Stimulated activated CD8-positive, alpha-beta memory T cell treated with anti-CD3 and anti-CD28 coated beads, Interleukin-4, amount 100 ng/mL, for 24 hours (primary cell): ENCODE measurements around the gene ALG8.

Source experiments
- DNase-seq: peaks from one replicate; pipeline ENCODE4 v3.0.0-alpha.2; 2020; ENCODE audit warnings: low read depth

ALG8 gene

GRCh38 chr11:78158987-78159652 is 19.7 kb upstream of the ALG8 start:
- DNase-seq: no peak

DNA sequence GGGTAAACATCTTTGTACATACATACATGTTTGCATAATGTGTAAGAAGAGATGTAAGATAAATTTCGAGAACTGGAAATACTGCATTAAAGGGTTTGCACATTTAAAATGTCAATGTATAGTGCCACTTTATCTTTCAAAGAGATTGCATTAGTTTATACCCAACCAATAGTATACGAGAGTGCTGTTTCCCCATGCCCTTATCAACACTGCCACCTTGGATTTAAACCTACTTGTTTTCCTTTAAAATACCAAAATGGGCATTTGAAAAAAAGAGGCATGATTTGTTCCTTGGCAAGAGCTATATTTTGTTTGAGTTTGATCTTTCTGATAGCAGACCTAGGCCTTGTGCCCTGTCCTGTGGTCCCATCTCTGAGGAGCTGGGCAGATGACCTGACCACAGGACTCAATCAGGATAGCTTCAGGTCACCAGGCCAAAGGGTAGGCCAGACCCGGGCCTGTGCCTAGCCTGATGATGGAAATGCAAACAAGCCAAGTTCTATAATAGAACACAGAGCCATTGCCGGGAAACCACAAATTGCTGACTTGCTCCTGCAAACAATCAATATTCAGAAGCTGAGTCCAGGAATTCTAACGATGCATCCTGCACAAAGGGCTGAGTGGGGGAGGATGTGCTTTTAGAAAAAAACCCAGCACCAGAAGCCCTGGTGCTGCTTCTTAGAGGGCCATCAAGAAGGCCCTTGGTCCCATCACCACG is 16.9 kb upstream of the ALG8 start:
- no peak for DNase-seq

- DNase-seq: no peak
Measured at GRCh38 chr11:78151804-78152203, 12.4 kb upstream of the ALG8 start.

GRCh38 chr11:78150754-78151153 is 11.3 kb upstream of the ALG8 start:
- DNase-seq: no peak

DNA sequence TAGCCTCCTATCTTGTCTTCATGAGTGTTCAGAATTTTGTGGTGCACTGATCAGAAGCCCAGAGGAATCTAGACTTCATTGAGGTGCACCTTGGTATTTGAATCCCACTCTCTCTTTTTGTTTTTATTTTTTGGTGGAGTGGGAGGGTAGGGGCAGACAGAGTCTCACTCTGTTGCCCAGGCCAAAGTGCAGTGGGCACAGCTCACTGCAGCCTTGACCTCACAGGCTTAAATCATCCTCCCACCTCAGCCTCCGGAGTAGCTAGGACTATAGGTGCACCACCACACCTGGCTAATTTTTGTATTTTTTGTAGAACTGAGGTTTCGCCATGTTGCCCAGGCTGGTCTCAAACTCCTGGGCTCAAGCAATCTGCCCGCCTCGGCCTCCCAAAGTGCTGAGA is 10.9 kb upstream of the ALG8 start:
- DNase-seq: no peak

- DNase-seq: no peak
Measured at GRCh38 chr11:78149646-78150045, 10.2 kb upstream of the ALG8 start.

GRCh38 chr11:78147807-78148206 is 8.4 kb upstream of the ALG8 start:
- DNase-seq: no peak

- DNase-seq: no peak
Measured at GRCh38 chr11:78145511-78146025, 6.1 kb upstream of the ALG8 start.

GRCh38 chr11:78140392-78141077 is 1.1 kb upstream of the ALG8 start:
- no peak for DNase-seq

DNA sequence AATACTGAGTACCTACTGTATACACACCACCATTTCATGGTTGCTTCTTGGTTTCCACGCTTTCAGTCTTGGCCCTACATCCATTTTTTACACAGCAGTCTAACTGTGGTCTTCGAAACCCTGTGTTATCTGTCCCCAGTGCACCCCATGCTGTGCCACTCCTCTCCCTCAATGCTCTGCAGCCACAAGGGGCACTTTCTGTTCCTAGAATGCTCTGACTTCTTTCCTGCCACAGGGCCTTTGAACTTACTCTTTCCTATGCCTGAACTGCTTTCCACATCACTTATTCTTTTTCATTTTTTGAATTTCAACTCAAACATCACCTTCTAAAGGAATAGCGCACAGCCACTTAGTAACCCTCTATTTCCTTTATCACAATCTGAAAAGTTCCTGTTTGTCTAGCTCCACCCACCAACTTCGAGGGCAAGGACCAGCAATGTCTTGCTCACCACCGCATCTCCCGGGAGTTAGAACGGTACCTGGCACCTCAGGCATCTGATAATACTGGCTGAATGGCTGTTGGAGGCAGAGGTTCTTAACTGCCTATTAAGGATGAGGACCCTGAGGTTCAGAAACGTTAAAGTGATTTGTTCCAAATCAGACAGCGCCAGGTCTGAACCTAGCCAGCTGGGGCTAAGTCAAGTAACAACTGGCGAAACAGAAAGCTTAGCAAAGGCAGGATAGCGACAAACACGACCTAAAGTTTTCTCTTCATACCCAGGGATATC is 568 bp downstream of the ALG8 start:
- peak; percentile 13 for DNase-seq

GRCh38 chr11:78138291-78138690 is 1.1 kb downstream of the ALG8 start:
- DNase-seq: no peak

- DNase-seq: no peak
Measured at GRCh38 chr11:78132475-78132874, 7.0 kb downstream of the ALG8 start.

GRCh38 chr11:78131956-78132355 is 7.5 kb downstream of the ALG8 start:
- DNase-seq: no peak

DNA sequence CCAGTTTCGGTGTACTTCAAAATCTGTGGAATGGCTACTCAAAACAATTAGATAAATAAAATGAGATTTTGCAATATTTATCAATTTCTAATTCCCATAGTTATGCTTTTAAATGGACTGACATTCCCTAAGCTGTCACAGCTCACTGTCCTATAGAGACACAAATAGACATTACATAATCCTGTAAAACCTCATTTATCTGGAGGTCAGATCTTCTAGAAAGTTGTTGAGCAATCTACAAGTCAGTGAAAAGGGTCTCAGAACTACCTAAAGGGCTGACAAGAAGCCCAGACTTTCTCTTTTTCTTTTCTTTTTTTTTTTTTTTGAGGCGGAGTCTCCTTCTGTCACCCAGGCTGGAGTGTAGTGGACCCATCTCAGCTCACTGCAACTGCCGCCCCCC is 12.0 kb downstream of the ALG8 start:
- no peak for DNase-seq

- no peak for DNase-seq
Measured at GRCh38 chr11:78112582-78113275, 26.7 kb downstream of the ALG8 start.

GRCh38 chr11:78111298-78111697 is 28.1 kb downstream of the ALG8 start:
- DNase-seq: no peak

GRCh38 chr11:78110830-78111229 is 28.6 kb downstream of the ALG8 start:
- no peak for DNase-seq

DNA sequence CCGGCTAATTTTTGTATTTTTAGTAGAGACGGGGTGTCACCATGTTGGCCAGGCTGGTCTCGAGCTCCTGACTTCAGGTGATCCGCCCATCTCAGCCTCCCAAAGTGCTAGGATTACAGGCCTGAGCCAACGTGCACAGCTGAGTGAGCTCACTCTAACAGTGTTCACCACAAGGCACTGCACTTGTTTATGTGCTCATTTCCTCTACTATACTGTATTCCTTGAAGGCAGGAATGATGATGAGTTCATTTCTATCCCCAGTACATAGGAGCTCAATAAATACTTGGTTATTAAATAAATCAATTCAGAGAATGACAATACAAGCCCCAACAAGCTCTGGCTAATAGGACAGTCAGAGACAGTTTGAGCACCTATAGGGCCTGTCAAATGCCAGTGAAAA is 29.1 kb downstream of the ALG8 start:
- DNase-seq: no peak

DNA sequence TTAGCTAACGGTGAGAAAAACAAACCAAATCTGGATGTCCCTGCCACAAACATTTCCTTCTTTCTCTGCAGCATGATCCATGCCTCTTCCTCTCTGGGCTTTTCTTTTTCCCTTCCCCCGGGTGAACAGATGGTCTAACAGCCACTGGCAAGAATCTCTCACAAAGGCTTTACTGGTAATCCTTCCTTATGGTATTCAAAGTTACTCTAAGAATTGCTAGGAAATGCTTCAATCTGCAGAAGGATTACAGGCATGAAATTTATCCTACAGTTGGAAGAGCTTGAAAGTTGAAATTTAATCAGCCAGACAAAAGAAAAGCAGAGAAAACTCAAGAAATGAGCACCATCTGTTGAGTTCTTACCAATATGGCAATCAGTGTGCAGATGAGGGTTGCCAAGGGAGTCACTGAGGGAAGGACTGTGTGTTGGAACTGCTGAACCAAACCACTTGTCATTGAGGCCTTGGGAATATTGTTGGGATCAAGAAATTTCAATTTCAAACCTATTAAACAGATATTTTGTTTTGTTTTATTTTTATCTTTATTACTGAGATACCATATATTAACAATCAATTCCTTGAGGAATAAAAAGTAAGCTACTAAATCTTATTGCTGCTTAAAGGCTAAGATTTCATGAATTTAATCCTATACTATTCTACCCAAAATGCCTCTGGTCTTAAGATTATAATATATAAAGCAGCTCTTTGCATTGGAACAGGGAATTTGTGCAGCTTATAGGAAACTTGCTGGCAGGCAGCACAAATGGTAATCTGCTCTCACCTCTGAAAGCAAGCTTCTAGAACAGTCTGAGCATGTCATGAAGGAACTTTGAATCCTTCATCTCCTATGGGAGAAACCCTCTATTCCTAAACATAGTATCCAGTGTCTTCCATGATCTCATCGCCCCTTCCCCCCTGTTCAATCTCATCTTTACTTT is 30.1 kb downstream of the ALG8 start:
- no peak for DNase-seq

GRCh38 chr11:78100676-78101472 is 38.6 kb downstream of the ALG8 start:
- DNase-seq: no peak
